MM.1S (cell line): Measurements from ENCODE around the gene LARGE1.

ENCODE experiments used
- DNase-seq: peaks from one replicate; pipeline ENCODE4 v3.0.0-alpha.2; 2015
- H2AFZ ChIP-seq: fragments of 300-600 bp; sonication (generic); 2 replicates; pipeline ENCODE4 v1.6.0; 2016; ENCODE audit warnings: antibody characterized with exemption, low read length
- H3F3A ChIP-seq: fragments of 300-600 bp; sonication (generic); 2 replicates; pipeline ENCODE4 v1.6.1; 2016; ENCODE audit warnings: mild to moderate bottlenecking, antibody characterized with exemption, low read length, moderate library complexity, mixed read lengths; ENCODE audit not compliant: insufficient read depth
- H3K27ac ChIP-seq: fragments of 300-600 bp; sonication (generic); 2 replicates; pipeline ENCODE4 v1.5.1; 2016; ENCODE audit warnings: mild to moderate bottlenecking, low read length
- H3K27me3 ChIP-seq: fragments of 300-600 bp; sonication (generic); replicated peaks from 2 replicates; pipeline ENCODE4 v1.6.0; 2016; ENCODE audit warnings: low read length; ENCODE audit not compliant: insufficient read depth
- H3K36me3 ChIP-seq: fragments of 300-600 bp; sonication (generic); replicated peaks from 2 replicates; pipeline ENCODE4 v1.6.1; 2016; ENCODE audit warnings: mild to moderate bottlenecking, low read length, mixed read lengths; ENCODE audit not compliant: insufficient read depth
- H3K4me1 ChIP-seq: fragments of 300-600 bp; sonication (generic); 2 replicates; pipeline ENCODE4 v1.6.1; 2016; ENCODE audit warnings: low read length, mixed read lengths
- H3K4me2 ChIP-seq: fragments of 300-600 bp; sonication (generic); 2 replicates; pipeline ENCODE4 v1.6.0; 2016; ENCODE audit warnings: low read depth, low read length
- H3K4me3 ChIP-seq: fragments of 300-600 bp; sonication (generic); 2 replicates; pipeline ENCODE4 v1.5.1; 2016; ENCODE audit warnings: low read length, mixed read lengths
- H3K79me2 ChIP-seq: fragments of 300-600 bp; sonication (generic); 2 replicates; pipeline ENCODE4 v1.6.1; 2016; ENCODE audit warnings: mixed run types, low read length, mixed read lengths
- H3K9ac ChIP-seq: fragments of 300-600 bp; sonication (generic); 2 replicates; pipeline ENCODE4 v1.6.1; 2016; ENCODE audit warnings: low read length, mixed read lengths
- H3K9me2 ChIP-seq: fragments of 300-600 bp; sonication (generic); replicated peaks from 2 replicates; pipeline ENCODE4 v1.6.1; 2016; ENCODE audit warnings: mild to moderate bottlenecking, low read length, mixed read lengths; ENCODE audit not compliant: insufficient read depth
- H3K9me3 ChIP-seq: fragments of 300-600 bp; sonication (generic); replicated peaks from 2 replicates; pipeline ENCODE4 v1.6.1; 2016; ENCODE audit warnings: mild to moderate bottlenecking, low read length, mixed read lengths; ENCODE audit not compliant: insufficient read depth
- H4K20me1 ChIP-seq: fragments of 300-600 bp; sonication (generic); 2 replicates; pipeline ENCODE4 v1.6.1; 2016; ENCODE audit warnings: mild to moderate bottlenecking, low read length, moderate library complexity, mixed read lengths; ENCODE audit not compliant: insufficient read depth
- EZH2 ChIP-seq: fragments of 300-600 bp; sonication (generic); optimal IDR thresholded peaks from 2 replicates; pipeline ENCODE3; 2017; ENCODE audit warnings: low read depth, mild to moderate bottlenecking, antibody characterized with exemption, low read length, mixed read lengths
- EZH2phosphoT487 ChIP-seq: fragments of 300-600 bp; sonication (generic); IDR thresholded peaks from 2 replicates; pipeline ENCODE4 v1.6.1; 2018; ENCODE audit warnings: antibody characterized with exemption, low read length
- TF ChIP-seq, protein P1 (sequence below): fragments of 300-600 bp; sonication (generic); IDR thresholded peaks from 2 replicates; pipeline ENCODE4 v1.5.1; 2016; ENCODE audit warnings: antibody characterized with exemption, low read length, mixed read lengths

LARGE1 gene

GRCh38 chr22:33779243-33779642 is 141.0 kb downstream of the LARGE1 start:
- no peak overlapping the region for H3K27ac ChIP-seq
- H3K36me3 ChIP-seq = no peaks in the 10 kb centered on the region
- H3K9me2 ChIP-seq = no peaks in the 10 kb centered on the region
- TF ChIP-seq, protein P1, sequence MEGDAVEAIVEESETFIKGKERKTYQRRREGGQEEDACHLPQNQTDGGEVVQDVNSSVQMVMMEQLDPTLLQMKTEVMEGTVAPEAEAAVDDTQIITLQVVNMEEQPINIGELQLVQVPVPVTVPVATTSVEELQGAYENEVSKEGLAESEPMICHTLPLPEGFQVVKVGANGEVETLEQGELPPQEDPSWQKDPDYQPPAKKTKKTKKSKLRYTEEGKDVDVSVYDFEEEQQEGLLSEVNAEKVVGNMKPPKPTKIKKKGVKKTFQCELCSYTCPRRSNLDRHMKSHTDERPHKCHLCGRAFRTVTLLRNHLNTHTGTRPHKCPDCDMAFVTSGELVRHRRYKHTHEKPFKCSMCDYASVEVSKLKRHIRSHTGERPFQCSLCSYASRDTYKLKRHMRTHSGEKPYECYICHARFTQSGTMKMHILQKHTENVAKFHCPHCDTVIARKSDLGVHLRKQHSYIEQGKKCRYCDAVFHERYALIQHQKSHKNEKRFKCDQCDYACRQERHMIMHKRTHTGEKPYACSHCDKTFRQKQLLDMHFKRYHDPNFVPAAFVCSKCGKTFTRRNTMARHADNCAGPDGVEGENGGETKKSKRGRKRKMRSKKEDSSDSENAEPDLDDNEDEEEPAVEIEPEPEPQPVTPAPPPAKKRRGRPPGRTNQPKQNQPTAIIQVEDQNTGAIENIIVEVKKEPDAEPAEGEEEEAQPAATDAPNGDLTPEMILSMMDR = no peak
- TF ChIP-seq EZH2phosphoT487 (no peak), EZH2 (no peak)
- H4K20me1 ChIP-seq = no peaks in the 10 kb centered on the region
- H2AFZ ChIP-seq = no peak overlapping the region
- H3F3A ChIP-seq = no peaks in the 10 kb centered on the region
- H3K79me2 ChIP-seq = peaks cover 89% of the 10 kb centered on the region
- no peak overlapping the region for H3K9ac ChIP-seq
- DNase-seq = no peak
- no peak overlapping the region for H3K4me2 ChIP-seq
- no peaks in the 10 kb centered on the region for H3K4me1 ChIP-seq
- H3K9me3 ChIP-seq = no peaks in the 10 kb centered on the region
- no peak overlapping the region for H3K4me3 ChIP-seq
- H3K27me3 ChIP-seq = no peaks in the 10 kb centered on the region

- Histone ChIP-seq H3K36me3 (no peaks in the 10 kb centered on the region), H3K4me2 (no peak overlapping the region), H2AFZ (no peak overlapping the region), H3K27ac (no peak overlapping the region), H3K9me3 (no peaks in the 10 kb centered on the region), H3K4me1 (no peaks in the 10 kb centered on the region), H3K9ac (no peak overlapping the region), H4K20me1 (no peaks in the 10 kb centered on the region), H3K9me2 (no peaks in the 10 kb centered on the region), H3F3A (no peaks in the 10 kb centered on the region), H3K4me3 (no peak overlapping the region), H3K27me3 (no peaks in the 10 kb centered on the region), H3K79me2 (peaks cover 85% of the 10 kb centered on the region)
- DNase-seq = no peak
- TF ChIP-seq EZH2phosphoT487 = no peak
- TF ChIP-seq EZH2 = no peak
- TF ChIP-seq, protein P1 = no peak
Observed at GRCh38 chr22:33776491-33776890, 143.8 kb downstream of the LARGE1 start.

GRCh38 chr22:33774781-33775180 is 145.5 kb downstream of the LARGE1 start:
- no peak for DNase-seq
- Histone ChIP-seq H3K36me3 (no peaks in the 10 kb centered on the region), H3K9me3 (no peaks in the 10 kb centered on the region), H3K4me3 (no peak overlapping the region), H3K9ac (no peak overlapping the region), H3F3A (no peaks in the 10 kb centered on the region), H3K4me2 (no peak overlapping the region), H3K79me2 (peaks cover 84% of the 10 kb centered on the region), H2AFZ (no peak overlapping the region), H3K4me1 (no peaks in the 10 kb centered on the region), H3K27me3 (no peaks in the 10 kb centered on the region), H3K27ac (no peak overlapping the region), H4K20me1 (no peaks in the 10 kb centered on the region), H3K9me2 (no peaks in the 10 kb centered on the region)
- TF ChIP-seq, protein P1 = no peak
- no peak for TF ChIP-seq EZH2phosphoT487
- TF ChIP-seq EZH2 = no peak
